ENCODE measurements around the gene GEMIN8.

DNA sequence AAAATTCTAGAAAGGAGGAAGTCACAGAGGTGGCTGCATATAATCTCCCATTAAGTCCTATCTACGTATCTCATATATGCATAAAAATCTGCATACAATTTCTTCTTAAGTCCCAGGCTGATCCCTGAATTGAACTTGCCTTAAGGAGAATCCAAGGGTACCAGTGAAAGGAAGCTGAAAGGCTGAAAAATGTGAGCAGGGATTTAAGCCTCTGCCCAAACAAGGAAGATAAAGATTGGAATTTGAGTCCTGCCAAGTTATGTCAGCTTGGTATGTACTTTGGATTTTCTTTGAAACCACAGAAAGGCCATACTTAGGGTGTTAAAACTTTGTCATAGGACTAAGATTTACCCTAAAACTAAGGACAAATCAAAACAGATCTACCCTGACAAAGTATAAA, 26.5 kb upstream of the GEMIN8 start:
- TF ChIP-seq POLR2A (IDR thresholded peaks at IDR 0.05) (no peak), POLR2AphosphoS5 (IDR thresholded peaks at IDR 0.05) (no peak), EP300 (IDR thresholded peaks at IDR 0.05; ENCODE audit: low read depth) (no peak)
- TF ChIP-seq, protein P1, sequence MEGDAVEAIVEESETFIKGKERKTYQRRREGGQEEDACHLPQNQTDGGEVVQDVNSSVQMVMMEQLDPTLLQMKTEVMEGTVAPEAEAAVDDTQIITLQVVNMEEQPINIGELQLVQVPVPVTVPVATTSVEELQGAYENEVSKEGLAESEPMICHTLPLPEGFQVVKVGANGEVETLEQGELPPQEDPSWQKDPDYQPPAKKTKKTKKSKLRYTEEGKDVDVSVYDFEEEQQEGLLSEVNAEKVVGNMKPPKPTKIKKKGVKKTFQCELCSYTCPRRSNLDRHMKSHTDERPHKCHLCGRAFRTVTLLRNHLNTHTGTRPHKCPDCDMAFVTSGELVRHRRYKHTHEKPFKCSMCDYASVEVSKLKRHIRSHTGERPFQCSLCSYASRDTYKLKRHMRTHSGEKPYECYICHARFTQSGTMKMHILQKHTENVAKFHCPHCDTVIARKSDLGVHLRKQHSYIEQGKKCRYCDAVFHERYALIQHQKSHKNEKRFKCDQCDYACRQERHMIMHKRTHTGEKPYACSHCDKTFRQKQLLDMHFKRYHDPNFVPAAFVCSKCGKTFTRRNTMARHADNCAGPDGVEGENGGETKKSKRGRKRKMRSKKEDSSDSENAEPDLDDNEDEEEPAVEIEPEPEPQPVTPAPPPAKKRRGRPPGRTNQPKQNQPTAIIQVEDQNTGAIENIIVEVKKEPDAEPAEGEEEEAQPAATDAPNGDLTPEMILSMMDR (IDR thresholded peaks at IDR 0.05), result no peak

All from transverse colon (tissue), 4 donors.